ENCODE results near the gene KLHL10.
"Not testable (repeated sequence)": the region's sequence is repeated elsewhere in the genome, so short reads cannot be mapped to it uniquely, and the experiment has no call there.

The KLHL10 gene

DNA sequence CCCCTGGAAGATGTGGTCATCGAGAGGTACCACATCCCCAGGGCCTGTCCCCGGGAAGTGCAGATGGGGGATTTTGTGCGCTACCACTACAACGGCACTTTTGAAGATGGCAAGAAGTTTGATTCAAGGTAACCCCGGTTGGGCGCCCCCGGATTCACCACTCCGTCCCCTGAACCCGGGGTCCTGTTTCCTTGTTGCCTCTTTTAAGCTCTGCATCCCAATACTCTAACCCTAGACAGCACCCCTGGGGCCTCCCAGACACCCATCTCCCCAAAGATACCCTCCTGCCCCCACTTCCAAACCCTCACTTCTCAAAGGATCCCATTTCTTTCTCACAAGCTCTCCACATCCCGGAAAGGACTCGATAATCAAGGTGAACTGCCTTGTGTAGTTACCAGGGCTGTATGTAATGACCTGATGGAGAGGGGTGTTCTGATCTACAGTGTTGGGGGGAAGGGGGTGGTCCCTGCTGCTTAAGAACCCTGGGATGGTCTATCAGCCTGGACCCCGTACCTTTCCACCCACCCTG is 24.4 kb upstream of the KLHL10 start:
- DNase-seq (ENCODE audit: low read depth in 1 of 2, low spot score in 1 of 2), result no peak

DNA sequence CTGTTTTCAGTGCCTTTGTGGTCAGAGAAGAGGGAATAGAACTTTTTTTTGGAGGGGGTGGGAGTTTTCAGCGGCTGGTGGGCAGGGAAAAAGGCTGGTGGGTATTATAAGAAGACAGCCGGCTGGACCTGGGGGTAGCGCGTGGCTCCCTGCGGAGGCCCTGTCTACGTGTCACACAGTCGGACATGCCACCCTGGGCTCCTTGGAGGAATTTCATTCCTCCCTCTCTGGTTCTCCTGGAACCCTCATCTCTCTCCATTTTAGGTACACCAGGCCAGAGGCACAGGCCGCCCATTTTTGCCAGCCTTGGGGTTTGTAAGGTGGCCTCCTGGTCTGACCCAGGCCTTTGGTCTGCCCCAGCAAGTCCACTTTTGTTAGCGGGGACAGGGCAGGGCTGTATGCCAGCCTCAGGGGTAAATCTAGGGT is 23.9 kb upstream of the KLHL10 start:
- DNase-seq (ENCODE audit: low read depth in 1 of 2, low spot score in 1 of 2), result no peak

DNA sequence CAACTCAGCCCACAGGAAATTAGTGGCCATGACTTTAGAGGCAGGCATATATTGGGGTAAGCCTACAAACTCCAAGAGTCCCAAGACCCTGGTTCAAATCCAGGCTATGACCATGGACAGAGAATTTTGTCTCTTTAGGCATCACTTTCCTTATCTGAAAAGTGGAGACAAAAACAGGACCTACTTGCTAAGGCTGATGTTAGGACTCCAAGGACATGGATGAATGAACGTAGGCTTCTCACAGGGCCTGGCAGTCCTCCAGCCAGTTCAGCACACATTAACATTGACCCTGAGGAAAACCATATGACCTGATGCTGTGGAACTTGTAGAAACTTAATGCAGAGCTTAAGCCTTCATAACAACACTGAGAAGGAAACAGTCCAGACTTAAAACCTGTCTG is 23.4 kb upstream of the KLHL10 start:
- no peak for DNase-seq (ENCODE audit: low read depth in 1 of 2, low spot score in 1 of 2)

DNA sequence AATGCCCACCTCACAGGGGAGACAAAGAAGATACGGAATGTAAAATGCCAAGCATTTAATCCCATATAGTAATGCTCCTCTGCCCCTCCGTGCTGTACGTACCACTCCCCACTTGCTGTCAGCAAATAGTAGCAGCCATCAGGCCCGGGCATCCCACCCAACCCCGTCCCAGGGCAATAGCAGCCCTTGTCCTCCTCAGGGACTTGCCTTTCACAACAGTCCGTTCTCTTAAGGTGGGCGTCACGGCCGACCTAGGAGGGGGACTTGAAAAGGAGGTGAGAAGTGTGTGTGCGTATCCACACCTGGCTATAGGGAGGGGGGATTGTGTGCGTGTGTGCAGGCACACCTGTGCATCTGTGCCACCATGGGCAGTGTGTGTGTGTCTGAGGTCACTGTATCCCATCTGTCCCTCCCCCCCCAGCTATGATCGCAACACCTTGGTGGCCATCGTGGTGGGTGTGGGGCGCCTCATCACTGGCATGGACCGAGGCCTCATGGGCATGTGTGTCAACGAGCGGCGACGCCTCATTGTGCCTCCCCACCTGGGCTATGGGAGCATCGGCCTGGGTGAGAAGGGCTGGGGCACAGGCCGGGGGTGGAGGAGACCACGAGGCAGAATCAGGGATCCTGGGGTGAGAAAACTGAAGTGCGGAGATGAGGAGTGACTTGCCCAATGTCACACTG is 20.8 kb upstream of the KLHL10 start:
- DNase-seq (ENCODE audit: low read depth in 1 of 2, low spot score in 1 of 2), result no peak

DNA sequence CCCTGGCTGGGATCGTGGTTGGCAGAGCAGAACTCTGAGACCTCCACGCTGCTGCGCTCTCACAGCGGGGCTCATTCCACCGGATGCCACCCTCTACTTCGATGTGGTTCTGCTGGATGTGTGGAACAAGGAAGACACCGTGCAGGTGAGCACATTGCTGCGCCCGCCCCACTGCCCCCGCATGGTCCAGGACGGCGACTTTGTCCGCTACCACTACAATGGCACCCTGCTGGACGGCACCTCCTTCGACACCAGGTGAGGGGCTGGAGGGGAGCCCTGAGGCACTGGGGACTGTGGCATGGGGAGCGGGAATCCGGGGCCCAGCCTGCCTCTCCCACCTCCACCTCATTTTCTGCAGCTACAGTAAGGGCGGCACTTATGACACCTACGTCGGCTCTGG is 19.6 kb upstream of the KLHL10 start:
- DNase-seq (ENCODE audit: low read depth in 1 of 2, low spot score in 1 of 2), result no peak

DNA sequence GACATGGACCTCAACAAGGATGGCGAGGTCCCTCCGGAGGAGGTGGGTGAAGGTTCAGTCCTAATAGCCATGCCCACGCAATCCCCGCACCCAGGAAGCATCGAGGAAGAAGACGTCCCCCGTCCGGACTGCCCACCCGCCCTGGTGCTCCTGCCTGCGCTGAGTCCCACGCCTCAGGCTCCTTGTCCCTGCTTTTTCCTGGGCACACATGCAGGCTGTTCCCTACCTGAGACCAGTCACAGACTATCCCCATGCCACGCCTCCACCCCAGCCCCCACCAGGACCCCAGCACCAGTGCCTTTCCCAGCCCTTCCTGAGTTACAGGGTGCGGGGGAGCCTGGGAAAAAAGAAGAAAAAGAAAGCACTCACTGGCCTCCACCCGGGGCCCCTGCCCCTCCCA is 15.8 kb upstream of the KLHL10 start:
- DNase-seq (ENCODE audit: low read depth in 1 of 2, low spot score in 1 of 2), result no peak

DNA sequence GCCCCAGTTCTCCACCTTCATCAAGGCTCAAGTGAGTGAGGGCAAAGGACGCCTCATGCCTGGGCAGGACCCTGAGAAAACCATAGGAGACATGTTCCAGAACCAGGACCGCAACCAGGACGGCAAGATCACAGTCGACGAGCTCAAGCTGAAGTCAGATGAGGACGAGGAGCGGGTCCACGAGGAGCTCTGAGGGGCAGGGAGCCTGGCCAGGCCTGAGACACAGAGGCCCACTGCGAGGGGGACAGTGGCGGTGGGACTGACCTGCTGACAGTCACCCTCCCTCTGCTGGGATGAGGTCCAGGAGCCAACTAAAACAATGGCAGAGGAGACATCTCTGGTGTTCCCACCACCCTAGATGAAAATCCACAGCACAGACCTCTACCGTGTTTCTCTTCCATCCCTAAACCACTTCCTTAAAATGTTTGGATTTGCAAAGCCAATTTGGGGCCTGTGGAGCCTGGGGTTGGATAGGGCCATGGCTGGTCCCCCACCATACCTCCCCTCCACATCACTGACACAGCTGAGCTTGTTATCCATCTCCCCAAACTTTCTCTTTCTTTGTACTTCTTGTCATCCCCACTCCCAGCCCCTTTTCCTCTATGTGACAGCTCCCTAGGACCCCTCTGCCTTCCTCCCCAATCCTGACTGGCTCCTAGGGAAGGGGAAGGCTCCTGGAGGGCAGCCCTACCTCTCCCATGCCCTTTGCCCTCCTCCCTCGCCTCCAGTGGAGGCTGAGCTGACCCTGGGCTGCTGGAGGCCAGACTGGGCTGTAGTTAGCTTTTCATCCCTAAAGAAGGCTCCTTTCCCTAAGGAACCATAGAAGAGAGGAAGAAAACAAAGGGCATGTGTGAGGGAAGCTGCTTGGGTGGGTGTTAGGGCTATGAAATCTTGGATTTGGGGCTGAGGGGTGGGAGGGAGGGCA is 15.1 kb upstream of the KLHL10 start:
- DNase-seq (ENCODE audit: low read depth in 1 of 2, low spot score in 1 of 2), result no peak

DNA sequence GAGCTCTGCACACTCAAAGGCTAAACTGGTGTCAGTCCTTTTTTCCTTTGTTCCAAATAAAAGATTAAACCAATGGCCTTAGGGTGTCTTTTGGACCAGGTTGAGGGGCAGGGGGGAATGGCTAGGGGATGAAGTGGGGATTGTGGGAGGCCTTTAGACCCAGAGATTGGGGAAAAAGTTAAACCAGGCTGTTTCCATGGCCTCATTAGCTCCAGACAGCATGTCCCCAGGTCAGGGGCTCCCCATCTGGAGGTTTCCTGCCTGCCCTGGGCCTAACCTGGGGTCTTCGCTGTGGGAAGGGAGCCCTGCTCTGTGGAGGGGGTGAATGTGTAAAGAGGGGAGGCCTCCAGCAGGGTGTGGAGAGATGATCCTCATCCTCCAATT is 14.5 kb upstream of the KLHL10 start:
- DNase-seq (ENCODE audit: low read depth in 1 of 2, low spot score in 1 of 2), result no peak

DNA sequence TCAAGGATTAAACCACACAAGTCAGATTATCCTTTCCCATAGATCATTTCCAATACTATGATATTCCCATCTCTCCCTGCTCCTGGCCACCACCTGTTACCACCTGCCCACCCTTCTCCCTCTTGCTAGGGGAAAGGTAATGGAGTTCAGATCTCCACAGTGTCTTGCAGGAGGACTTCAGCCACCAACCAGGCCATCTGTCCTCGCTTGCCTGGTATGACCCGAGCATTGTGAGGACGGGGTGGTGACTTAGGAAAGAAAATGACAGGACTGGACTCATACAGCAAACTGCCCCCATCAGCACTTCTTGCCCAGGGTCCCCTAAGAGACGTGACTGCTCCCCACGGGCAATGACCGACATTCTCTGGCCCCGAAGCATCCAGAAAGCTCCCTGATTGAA is 14.0 kb upstream of the KLHL10 start:
- DNase-seq (ENCODE audit: low read depth in 1 of 2, low spot score in 1 of 2), result no peak

DNA sequence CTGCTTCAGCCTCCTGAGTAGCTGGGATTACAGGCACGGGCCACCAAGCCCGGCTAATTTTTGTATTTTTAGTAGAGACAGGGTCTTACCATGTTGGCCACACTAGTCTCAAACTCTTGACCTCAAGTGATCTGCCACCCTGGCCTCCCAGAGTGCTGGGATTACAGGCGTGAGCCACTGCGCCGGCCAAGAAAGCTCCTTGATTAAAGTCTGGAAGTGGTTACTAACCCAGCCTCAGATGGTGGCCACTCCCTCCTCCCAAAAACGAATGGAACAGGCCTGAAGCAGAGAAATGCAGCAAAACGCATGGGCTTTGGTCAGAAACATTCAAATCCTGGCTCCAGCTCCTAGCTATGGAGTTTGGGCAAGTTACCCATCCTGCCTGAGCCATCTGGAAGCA is 13.5 kb upstream of the KLHL10 start:
- no peak for DNase-seq (ENCODE audit: low read depth in 1 of 2, low spot score in 1 of 2)

DNA sequence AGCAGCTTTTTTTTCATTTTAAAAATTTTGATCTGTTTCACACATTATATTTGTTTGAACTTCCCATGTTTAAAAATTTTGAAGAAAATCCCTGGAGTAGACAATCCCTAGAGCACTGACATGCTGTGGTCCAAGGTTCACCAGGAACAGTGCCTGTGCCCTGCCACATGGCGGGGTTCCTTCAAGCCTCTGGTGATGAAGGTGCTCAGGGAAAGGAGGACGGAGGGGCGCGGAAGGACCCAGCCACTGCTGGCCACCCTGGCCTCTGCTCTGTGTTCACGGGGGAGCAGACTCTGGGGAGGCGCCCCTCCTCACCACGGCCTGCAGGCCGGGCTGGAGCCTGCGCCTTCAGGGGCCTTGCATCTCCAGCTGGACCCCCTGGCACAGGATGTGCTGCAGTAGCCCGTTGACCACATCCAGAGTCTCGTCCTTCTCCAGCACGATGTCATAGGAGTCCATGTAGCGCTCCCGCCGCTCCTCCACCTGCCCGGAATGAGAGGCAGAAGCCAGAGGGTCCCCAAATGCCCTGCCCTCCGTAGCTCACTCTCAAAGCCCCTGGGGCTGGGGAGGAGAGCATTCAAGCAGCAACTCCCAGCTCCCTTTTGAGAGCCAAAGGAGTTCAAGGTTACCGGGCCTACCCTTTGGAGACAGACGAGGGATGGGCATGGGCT is 12.3 kb upstream of the KLHL10 start:
- no peak for DNase-seq (ENCODE audit: low read depth in 1 of 2, low spot score in 1 of 2)

DNA sequence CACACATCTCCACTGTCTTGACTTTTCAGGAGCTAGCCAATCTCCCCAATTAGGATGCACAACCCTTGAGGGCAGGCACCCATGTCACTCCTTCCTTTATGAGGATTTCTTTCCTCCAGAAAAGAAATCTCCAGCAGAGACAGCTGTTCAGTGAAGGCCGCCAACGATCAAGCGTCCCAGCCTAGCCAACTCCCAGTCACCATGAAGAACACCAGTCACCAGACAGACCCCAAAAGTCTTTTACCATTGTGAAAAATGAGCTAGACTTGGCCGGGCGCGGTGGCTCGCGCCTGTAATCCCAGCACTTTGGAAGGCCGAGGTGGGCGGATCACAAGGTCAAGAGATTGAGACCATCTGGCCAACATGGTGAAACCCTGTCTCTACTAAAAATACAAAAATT is 7.7 kb upstream of the KLHL10 start:
- DNase-seq (ENCODE audit: low read depth in 1 of 2, low spot score in 1 of 2), result not testable (repeated sequence)

DNA sequence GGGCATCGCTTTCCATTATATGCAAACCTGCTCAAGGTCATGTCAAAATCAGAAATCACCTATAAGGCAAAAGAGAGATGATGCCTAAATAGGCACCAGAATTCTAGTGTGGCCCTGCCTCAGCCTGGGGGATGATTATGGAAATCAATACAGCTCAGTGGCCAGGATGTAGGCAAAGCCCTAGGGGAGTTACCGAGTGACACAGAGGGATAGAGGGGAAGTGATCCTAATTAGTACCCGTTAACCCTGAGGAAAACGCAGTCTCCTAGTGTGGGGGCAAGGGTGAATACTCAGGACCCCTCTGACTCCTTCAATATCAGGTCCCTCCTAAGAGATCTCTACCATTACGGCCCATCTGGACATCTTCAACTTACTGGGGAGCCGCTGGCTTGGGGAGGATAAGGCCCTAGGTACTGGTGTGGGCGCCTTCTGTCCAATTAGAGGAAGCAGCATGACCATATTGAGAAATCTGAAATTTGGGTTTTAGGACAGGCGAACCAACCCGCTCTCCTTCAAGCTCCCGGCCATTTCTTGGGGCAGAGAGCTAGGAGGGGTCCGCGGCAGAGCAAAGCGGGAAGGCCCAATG is 2.3 kb upstream of the KLHL10 start:
- DNase-seq (ENCODE audit: low read depth in 1 of 2, low spot score in 1 of 2), result no peak

DNA sequence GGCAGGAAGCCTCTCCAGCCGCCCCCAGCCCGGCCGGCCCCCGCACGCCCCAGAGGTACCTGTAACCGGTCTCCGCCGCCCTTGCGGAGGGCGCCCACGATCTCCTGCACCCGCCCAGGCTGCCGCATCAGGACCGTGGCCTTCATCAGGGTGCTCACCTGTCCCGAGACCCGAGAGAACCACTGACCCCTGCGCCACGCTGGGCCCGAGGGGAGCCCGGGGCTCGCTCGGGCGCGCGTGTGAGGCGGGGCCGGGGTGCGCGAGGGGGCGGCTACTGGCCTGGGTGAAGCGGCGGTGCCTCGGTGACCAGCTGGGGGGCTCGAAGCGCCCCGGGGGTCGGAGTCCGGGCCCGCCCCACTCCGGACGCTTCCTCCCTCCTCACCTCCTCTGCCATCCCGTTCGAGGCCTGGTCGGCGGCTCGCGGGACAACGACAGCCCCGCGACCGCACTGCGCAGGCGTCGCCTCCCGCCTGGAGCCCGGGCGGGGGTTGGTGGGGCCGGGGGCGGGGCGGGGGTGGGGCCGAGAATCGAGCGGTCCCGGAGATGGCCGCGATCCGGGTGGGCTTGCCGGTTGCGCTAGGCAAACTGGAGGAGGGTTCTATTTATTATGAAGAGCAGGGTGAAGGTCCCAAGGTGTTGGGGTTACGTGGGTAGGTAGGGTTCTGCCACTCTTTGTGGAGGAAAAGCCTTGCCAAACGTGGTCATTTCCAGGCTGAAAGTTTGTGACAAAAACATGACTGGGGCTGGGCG is 1.6 kb upstream of the KLHL10 start, which contains the start of gene NT5C3B:
Gene NT5C3B (minus strand): TSS at position 433 of the 750 bp plus-strand sequence. CDS start 39 bp downstream, at position 394.
- DNase-seq (ENCODE audit: low read depth in 1 of 2, low spot score in 1 of 2), result peak in 1 of 2 donors; percentile 37

DNA sequence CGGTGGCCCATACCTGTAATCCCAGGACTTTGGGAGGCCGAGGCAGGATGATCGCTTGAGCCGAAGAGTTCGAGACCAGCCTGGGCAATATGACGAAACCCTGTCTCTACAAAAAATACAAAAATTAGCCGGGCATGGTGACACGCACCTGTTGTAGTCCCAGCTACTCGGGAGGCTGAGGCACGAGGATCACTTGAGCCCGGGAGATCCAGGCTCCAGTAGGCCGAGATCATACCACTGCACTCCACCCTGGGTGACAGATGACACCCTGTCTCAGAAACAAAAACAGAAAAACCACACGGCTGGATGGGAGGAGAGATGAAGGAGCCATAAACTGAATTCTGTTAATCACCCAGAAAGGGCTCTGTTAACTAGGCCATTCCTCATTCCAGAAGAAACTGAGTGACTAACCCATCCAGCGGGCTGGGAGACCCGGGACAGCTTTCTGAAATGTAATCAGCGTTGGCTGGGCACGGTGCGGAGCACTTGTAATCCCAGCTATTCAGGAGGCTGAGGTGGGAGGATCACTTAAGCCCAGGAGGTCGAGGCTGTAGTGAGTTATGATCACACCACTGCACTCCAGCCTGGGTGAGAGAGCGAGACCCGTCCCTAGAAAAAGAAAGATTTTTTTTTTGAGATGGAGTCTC is 952 bp upstream of the KLHL10 start:
- no peak for DNase-seq (ENCODE audit: low read depth in 1 of 2, low spot score in 1 of 2)

DNA sequence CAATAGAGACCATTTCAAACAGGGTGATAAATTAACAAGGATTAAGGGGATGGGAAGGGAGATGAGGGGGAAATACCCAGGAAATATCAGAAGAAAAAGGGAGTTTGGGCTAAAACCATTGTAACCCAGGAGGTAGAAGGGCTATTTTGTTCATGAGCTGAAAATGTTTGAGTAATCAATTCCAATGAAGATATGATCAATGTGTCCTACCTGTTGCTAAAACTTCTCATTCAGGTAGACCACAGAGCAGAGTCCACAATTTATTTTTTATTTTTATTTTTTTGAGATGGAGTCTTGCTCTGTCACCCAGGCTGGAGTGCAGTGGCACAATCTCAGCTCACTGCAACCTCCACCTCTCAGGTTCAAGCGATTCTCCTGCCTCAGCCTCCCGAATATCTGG is 1.8 kb downstream of the KLHL10 start:
- not testable (repeated sequence) for DNase-seq (ENCODE audit: low read depth in 1 of 2, low spot score in 1 of 2)

DNA sequence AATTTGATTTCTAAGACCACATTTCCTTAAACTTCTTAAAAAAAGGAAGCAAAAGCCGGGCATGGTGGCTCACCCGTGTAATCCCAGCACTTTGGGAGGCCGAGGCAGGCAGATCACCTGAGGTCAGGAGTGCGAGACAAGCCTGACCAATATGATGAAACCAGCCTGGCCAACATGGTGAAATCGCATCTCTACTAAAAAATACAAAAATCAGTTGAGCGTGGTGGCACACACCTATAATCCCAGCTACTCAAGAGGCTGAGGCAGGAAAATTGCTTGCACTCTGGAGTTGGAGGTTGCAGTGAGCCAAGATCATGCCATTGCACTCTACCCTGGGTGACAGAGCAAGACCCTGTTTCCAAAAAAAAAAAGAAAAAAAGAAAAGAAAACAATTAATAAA is 3.2 kb downstream of the KLHL10 start:
- DNase-seq (ENCODE audit: low read depth in 1 of 2, low spot score in 1 of 2), result not testable (repeated sequence)

DNA sequence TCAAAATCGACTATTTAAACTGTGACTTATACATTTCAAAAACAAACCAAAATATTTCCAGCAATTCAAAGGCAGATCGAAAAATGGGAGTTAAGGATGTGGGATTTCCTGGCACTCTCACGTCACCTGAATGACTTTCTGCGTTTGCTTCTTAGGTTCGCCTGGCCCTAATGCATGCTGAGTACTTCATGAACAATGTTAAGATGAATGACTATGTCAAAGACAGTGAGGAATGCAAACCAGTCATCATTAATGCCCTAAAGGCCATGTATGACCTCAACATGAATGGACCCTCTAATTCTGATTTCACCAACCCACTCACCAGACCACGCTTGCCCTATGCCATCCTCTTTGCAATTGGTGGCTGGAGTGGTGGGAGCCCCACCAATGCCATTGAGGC is 7.3 kb downstream of the KLHL10 start:
- no peak for DNase-seq (ENCODE audit: low read depth in 1 of 2, low spot score in 1 of 2)

DNA sequence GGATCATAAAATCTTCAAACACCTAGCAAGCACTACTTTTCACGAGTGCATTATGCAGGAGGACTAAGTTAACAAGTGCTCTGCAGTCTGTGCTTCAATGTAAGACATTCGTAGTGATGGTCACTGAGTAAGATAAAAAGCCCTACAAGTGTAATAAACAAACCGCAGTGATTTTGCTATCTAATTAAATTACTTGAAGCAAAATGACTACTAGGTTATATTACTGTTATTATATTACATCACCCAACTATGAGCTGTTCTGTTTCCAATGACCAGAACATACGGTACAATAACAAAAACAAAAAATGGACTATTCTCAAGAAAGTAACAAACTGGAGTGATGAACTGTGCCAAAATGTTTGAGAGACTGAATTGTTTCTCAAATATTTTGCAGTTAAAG is 11.2 kb downstream of the KLHL10 start:
- DNase-seq (ENCODE audit: low read depth in 1 of 2, low spot score in 1 of 2), result no peak

All from activated T-helper 1 cell treated with anti-CD3 and anti-CD28 coated beads, Interleukin-2, amount 50 U/mL, for 16 hours (primary cell).